Cardiac muscle cell (in vitro differentiated cells and primary cell): Measurements from ENCODE around the gene FNTB. TPM values are rescaled to one million over a fixed set of nuclear protein-coding genes. Genes with fewer than 3 reads are reported as not detected.

Source experiments
- DNase-seq, 2 donors: peaks; one replicate each; pipeline versions ENCODE4 v3.0.0 to v3.0.0-alpha.2; 2010 to 2017; ENCODE audit warnings: low read depth in 1 of 2, low spot score in 1 of 2
- H3K27ac ChIP-seq: fragments of 200-600 bp; sonication (generic); 2 replicates; pipeline ENCODE4 v1.5.1; 2016
- H3K27me3 ChIP-seq: fragments of 200-600 bp; sonication (generic); 2 replicates; pipeline ENCODE4 v1.6.0; 2016; ENCODE audit warnings: control low read depth
- H3K36me3 ChIP-seq: fragments of 200-600 bp; sonication (generic); 2 replicates; pipeline ENCODE4 v1.5.1; 2016; ENCODE audit warnings: control low read depth
- H3K4me1 ChIP-seq: fragments of 200-600 bp; sonication (generic); 2 replicates; pipeline ENCODE4 v1.8.1; 2017; ENCODE audit warnings: low read depth, mild to moderate bottlenecking, mixed run types
- H3K4me3 ChIP-seq: fragments of 200-600 bp; sonication (generic); 2 replicates; pipeline ENCODE4 v1.5.1; 2016; ENCODE audit warnings: mild to moderate bottlenecking
- H3K9me3 ChIP-seq: fragments of 200-600 bp; sonication (generic); 2 replicates; pipeline ENCODE4 v1.5.1; 2017; ENCODE audit warnings: low read depth, mild to moderate bottlenecking, control low read depth
- polyA plus RNA-seq: library from polyadenylated mRNA; unstranded; fragments of >200 nt; fragmentation: Nextera tagmentation; extraction: Ambion mirVana; gene quantifications from 2 replicates; pipeline ENCODE4 v1.2.1, GENCODE V29; 2016
- total RNA-seq: library from RNA; depleted of rRNA; stranded (reverse); fragments of >200 nt; gene quantifications from 2 replicates; pipeline ENCODE4 v1.2.3, GENCODE V29; 2016
- TF ChIP-seq, protein P1 (sequence below): IDR thresholded peaks from 2 replicates; pipeline ENCODE4 v1.5.1; 2012; ENCODE audit warnings: low read depth, mild to moderate bottlenecking, low read length

FNTB gene
- total and polyA plus RNA-seq, 2 experiments from 2014 or later, result 34.9 to 42.0 TPM

DNA sequence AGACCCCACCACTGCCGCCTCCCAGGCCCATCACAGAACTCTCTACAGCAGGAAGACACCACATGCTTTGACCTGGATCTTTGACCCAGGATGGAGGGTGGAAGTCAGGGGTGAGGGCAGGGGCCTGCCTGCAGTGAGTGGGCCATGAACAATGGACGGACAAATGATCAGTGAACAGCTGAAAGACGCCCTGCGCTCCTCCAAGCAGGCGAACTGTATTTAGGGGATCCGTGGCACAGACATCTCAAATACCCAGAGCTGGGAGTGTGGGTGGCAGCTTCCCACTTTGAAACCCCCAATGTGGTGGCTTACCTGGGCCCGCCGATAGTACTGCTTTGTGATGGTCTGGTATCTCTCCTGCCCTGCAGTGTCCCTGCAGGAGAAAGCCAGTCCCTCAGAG lies 35.4 kb upstream of the FNTB start:
- no peaks in the 10 kb centered on the region for H3K9me3 ChIP-seq
- H3K27ac ChIP-seq, result no peak overlapping the region
- TF ChIP-seq, protein P1, sequence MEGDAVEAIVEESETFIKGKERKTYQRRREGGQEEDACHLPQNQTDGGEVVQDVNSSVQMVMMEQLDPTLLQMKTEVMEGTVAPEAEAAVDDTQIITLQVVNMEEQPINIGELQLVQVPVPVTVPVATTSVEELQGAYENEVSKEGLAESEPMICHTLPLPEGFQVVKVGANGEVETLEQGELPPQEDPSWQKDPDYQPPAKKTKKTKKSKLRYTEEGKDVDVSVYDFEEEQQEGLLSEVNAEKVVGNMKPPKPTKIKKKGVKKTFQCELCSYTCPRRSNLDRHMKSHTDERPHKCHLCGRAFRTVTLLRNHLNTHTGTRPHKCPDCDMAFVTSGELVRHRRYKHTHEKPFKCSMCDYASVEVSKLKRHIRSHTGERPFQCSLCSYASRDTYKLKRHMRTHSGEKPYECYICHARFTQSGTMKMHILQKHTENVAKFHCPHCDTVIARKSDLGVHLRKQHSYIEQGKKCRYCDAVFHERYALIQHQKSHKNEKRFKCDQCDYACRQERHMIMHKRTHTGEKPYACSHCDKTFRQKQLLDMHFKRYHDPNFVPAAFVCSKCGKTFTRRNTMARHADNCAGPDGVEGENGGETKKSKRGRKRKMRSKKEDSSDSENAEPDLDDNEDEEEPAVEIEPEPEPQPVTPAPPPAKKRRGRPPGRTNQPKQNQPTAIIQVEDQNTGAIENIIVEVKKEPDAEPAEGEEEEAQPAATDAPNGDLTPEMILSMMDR, result no peak
- DNase-seq, result no peak
- no peaks in the 10 kb centered on the region for H3K27me3 ChIP-seq
- H3K4me1 ChIP-seq, result no peaks in the 10 kb centered on the region
- no peak overlapping the region for H3K4me3 ChIP-seq
- no peaks in the 10 kb centered on the region for H3K36me3 ChIP-seq

DNA sequence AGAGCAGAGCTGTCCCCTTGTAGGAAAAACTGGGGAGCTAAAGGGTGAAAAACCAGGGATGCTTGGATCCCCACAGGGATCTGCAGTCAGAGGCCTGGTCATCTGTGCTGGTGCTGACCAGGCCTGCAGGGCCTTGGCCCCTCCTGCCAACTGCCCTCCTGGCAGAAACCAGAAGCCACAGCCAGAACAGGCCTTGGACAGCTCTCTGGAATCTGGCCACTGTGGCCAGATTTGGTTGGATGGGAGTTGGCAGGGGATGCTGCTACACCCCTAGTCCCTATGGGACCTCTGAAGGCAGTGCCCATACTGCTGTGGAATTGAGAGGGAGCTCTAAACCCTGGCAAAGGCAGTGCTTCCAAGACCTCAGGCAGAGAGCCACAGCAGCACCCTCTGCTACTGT lies 35.0 kb upstream of the FNTB start:
- H3K4me1 ChIP-seq, result no peaks in the 10 kb centered on the region
- H3K36me3 ChIP-seq, result no peaks in the 10 kb centered on the region
- DNase-seq, result no peak
- no peak overlapping the region for H3K4me3 ChIP-seq
- TF ChIP-seq, protein P1, result no peak
- H3K27ac ChIP-seq, result no peak overlapping the region
- no peaks in the 10 kb centered on the region for H3K9me3 ChIP-seq
- no peaks in the 10 kb centered on the region for H3K27me3 ChIP-seq

DNA sequence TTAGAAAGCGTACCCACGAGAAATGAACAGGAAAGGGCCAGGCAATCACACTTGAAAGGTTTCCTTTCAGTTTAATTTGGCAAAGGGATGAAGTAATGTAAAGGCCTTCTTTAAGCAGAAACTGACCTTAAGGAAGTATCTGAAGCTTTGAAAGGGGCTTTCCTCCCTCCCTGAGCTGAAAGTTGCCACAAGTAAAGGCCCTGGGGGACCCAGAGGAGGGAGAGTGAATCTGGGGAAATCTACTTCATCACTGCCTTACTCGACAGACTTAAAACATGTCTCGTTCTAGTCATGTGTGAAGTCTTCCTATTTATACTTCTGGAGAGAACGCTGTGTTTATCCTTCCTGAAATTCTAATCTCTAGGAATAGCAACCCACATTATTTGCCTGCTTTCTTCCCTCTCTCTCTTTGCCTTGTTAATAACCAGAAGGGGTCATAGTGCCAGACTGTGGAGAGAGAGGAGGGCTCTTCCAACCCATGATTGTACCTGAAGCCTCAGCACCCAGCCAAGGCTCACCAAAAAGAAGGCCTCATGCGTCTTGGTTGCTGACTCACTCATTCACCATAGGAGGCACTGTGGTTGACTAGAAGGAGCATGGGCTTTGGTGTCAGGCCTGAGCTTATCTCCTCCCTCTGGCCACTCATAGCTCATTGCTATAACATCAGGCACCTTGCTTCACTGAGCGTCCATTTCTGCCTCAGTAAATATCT lies 33.9 kb upstream of the FNTB start:
- H3K4me3 ChIP-seq, result no peak overlapping the region
- no peaks in the 10 kb centered on the region for H3K4me1 ChIP-seq
- H3K36me3 ChIP-seq, result no peaks in the 10 kb centered on the region
- no peaks in the 10 kb centered on the region for H3K27me3 ChIP-seq
- TF ChIP-seq, protein P1, result no peak
- no peaks in the 10 kb centered on the region for H3K9me3 ChIP-seq
- H3K27ac ChIP-seq, result no peak overlapping the region
- DNase-seq, result peak in 1 of 2 donors; percentile 9

DNA sequence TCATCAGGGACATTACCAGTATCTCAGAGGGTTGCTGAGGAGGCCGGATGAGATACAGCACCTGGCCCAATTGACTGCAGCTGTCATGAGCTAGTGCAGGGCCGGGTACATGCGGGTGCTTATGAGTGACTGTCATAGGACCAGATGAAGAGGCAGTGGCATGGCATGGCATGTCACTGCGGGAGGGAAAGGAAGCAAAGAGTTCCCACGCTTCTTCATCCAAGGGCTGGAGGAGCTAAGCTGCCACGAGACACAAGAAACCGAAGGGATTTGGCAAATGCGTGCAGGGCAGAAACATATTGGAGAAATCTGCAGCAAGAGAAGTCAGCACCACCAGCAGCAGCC lies 33.4 kb upstream of the FNTB start:
- Histone ChIP-seq H3K9me3 (no peaks in the 10 kb centered on the region), H3K27ac (no peak overlapping the region), H3K4me1 (no peaks in the 10 kb centered on the region), H3K4me3 (no peak overlapping the region), H3K36me3 (no peaks in the 10 kb centered on the region), H3K27me3 (no peaks in the 10 kb centered on the region)
- DNase-seq, result no peak
- TF ChIP-seq, protein P1, result no peak

DNA sequence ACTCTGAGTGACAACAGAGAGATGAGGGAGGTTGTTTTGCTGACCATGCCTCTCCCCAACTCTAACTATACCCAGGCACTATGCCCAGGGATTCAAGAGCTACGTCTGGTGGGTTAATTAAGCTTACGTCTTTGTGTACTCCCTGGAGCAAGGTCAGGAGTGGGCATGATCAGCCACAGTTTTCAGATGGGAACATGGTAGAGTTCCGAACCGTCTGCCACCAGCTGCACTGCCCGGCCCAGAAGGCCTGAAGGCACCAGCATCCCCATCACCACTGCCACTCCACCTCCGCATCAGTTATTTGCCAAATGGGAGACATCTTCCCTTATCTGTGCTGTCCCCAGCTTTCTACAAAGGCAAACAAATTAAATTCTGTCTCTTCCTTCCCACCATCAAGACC lies 33.0 kb upstream of the FNTB start:
- Histone ChIP-seq H3K27me3 (no peaks in the 10 kb centered on the region), H3K27ac (no peak overlapping the region), H3K4me3 (no peak overlapping the region), H3K9me3 (no peaks in the 10 kb centered on the region), H3K4me1 (no peaks in the 10 kb centered on the region), H3K36me3 (no peaks in the 10 kb centered on the region)
- TF ChIP-seq, protein P1, result no peak
- DNase-seq, result no peak
